ENCODE results near the gene FNBP1. TPM values are rescaled to one million over a fixed set of nuclear protein-coding genes. Genes with fewer than 3 reads are reported as not detected.

FNBP1 gene
- total and polyA plus RNA-seq, 2 donors (not counting 1 experiment from before 2014, with no cell fraction given): 42.9 to 318 TPM

DNA sequence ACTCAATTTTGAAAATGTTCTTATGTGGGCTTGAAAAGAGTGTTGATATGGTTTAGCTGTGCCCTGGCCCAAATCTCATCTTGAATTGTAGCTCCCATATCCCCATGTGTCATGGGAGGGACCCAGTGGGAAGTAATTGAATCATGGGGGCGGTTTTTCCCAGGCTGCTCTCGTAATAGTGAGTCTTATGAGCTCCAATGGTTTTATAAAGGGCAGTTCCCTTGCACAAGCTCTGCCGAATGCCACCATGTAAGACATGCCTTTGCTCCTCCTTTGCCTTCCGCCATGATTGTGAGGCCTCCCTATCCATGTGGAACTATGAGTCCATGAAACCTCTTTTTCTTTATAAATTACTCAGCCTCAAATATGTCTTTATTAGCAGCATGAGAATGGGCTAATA is 136.7 kb downstream of the FNBP1 start:
- no peak for TF ChIP-seq EZH2 (IDR thresholded peaks at IDR 0.05; ENCODE audit: borderline replicate concordance, insufficient read depth, low read depth, low read length, poor library complexity, severe bottlenecking)
- TF ChIP-seq, protein P1, sequence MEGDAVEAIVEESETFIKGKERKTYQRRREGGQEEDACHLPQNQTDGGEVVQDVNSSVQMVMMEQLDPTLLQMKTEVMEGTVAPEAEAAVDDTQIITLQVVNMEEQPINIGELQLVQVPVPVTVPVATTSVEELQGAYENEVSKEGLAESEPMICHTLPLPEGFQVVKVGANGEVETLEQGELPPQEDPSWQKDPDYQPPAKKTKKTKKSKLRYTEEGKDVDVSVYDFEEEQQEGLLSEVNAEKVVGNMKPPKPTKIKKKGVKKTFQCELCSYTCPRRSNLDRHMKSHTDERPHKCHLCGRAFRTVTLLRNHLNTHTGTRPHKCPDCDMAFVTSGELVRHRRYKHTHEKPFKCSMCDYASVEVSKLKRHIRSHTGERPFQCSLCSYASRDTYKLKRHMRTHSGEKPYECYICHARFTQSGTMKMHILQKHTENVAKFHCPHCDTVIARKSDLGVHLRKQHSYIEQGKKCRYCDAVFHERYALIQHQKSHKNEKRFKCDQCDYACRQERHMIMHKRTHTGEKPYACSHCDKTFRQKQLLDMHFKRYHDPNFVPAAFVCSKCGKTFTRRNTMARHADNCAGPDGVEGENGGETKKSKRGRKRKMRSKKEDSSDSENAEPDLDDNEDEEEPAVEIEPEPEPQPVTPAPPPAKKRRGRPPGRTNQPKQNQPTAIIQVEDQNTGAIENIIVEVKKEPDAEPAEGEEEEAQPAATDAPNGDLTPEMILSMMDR (IDR thresholded peaks at IDR 0.05): no peak
- Histone ChIP-seq H2AFZ (ENCODE audit: insufficient read depth, low read depth, low read length, poor library complexity, severe bottlenecking) (no peak overlapping the region), H3K36me3 (replicated peaks in 1 of 2; ENCODE audit: control extremely low read depth in 1 of 2, control insufficient read depth in 1 of 2, extremely low read depth in 1 of 2, insufficient read depth in 2 of 2, low read length in 1 of 2) (peaks cover 0 to 67% of the 10 kb centered on the region in 2 experiments), H3K4me3 (ENCODE audit: control extremely low read depth in 1 of 5, extremely low read depth in 1 of 5, insufficient read depth in 1 of 5, low read depth in 2 of 5, low read length in 4 of 5) (no peak overlapping the region), H4K20me1 (ENCODE audit: control insufficient read depth, insufficient read depth, low read length, poor library complexity, severe bottlenecking) (no peaks in the 10 kb centered on the region), H3K27ac (ENCODE audit: low read length in 2 of 2) (no peak overlapping the region), H3K4me1 (ENCODE audit: control insufficient read depth in 2 of 2, insufficient read depth in 2 of 2, low read length in 2 of 2) (peaks cover 4 to 11% of the 10 kb centered on the region in 2 donors), H3K9me3 (ENCODE audit: control extremely low read depth in 1 of 3, control insufficient read depth in 2 of 3, insufficient read depth in 1 of 3, low read length in 2 of 3) (no peaks in the 10 kb centered on the region), H3K9ac (ENCODE audit: low read length) (no peak overlapping the region), H3K4me2 (replicated peaks; ENCODE audit: low read depth, low read length, poor library complexity, severe bottlenecking) (no peak overlapping the region), H3K27me3 (replicated peaks in 1 of 4; ENCODE audit: control extremely low read depth in 1 of 4, control insufficient read depth in 3 of 4, insufficient read depth in 4 of 4, low read length in 3 of 4) (no peaks in the 10 kb centered on the region), H3K79me2 (ENCODE audit: control insufficient read depth, insufficient read depth, low read length) (peaks cover 19% of the 10 kb centered on the region)
- DNase-seq (no peak), ATAC-seq (ENCODE audit: low read depth) (no peak)
- H3K27ac Mint-ChIP-seq: no peak overlapping the region
- no peak overlapping the region for H3K4me3 Mint-ChIP-seq
- ChIA-PET CTCF (interaction anchor here (0.7 to 4.3 kb wide), 4 partner anchors 10 to 46 kb away, joined by 3 to 18 read pairs (median 4); no protein-coding TSS in a partner anchor), POLR2A (interaction anchor here (0.5 to 0.6 kb wide), 2 partner anchors 20 to 89 kb away, joined by 3 to 6 read pairs; no protein-coding TSS in a partner anchor)
- no peaks in the 10 kb centered on the region for H3K27me3 Mint-ChIP-seq
- WGBS (ENCODE audit: insufficient coverage): 100% methylated on average over 1 of the region's 4 CpGs
- H3K4me1 Mint-ChIP-seq: peaks cover 14% of the 10 kb centered on the region
- H3K9me3 Mint-ChIP-seq (ENCODE audit: insufficient read depth): no peaks in the 10 kb centered on the region
- intact Hi-C loops (cut with micrococcal nuclease): no loop called here

- 96% methylated on average over 3 of the region's 4 CpGs for WGBS (ENCODE audit: insufficient coverage)
- TF ChIP-seq, protein P1 (IDR thresholded peaks at IDR 0.05): no peak
- TF ChIP-seq EZH2 (IDR thresholded peaks at IDR 0.05; ENCODE audit: borderline replicate concordance, insufficient read depth, low read depth, low read length, poor library complexity, severe bottlenecking): no peak
- Histone ChIP-seq H3K27me3 (replicated peaks in 1 of 4; ENCODE audit: control extremely low read depth in 1 of 4, control insufficient read depth in 3 of 4, insufficient read depth in 4 of 4, low read length in 3 of 4) (no peaks in the 10 kb centered on the region), H3K4me3 (ENCODE audit: control extremely low read depth in 1 of 5, extremely low read depth in 1 of 5, insufficient read depth in 1 of 5, low read depth in 2 of 5, low read length in 4 of 5) (no peak overlapping the region), H3K4me2 (replicated peaks; ENCODE audit: low read depth, low read length, poor library complexity, severe bottlenecking) (no peak overlapping the region), H3K79me2 (ENCODE audit: control insufficient read depth, insufficient read depth, low read length) (peaks cover 18% of the 10 kb centered on the region), H2AFZ (ENCODE audit: insufficient read depth, low read depth, low read length, poor library complexity, severe bottlenecking) (no peak overlapping the region), H3K9me3 (ENCODE audit: control extremely low read depth in 1 of 3, control insufficient read depth in 2 of 3, insufficient read depth in 1 of 3, low read length in 2 of 3) (no peaks in the 10 kb centered on the region), H3K9ac (ENCODE audit: low read length) (no peak overlapping the region), H3K36me3 (replicated peaks in 1 of 2; ENCODE audit: control extremely low read depth in 1 of 2, control insufficient read depth in 1 of 2, extremely low read depth in 1 of 2, insufficient read depth in 2 of 2, low read length in 1 of 2) (peaks cover 1 to 68% of the 10 kb centered on the region in 2 experiments), H3K4me1 (ENCODE audit: control insufficient read depth in 2 of 2, insufficient read depth in 2 of 2, low read length in 2 of 2) (peaks cover 15 to 27% of the 10 kb centered on the region in 2 donors), H4K20me1 (ENCODE audit: control insufficient read depth, insufficient read depth, low read length, poor library complexity, severe bottlenecking) (no peaks in the 10 kb centered on the region), H3K27ac (ENCODE audit: low read length in 2 of 2) (no peak overlapping the region)
- Mint-ChIP-seq H3K4me1 (peaks cover 28% of the 10 kb centered on the region), H3K27me3 (no peaks in the 10 kb centered on the region), H3K9me3 (ENCODE audit: insufficient read depth) (no peaks in the 10 kb centered on the region), H3K27ac (peak overlapping the region; percentile 21), H3K4me3 (no peak overlapping the region)
- ChIA-PET POLR2A (interaction anchor here (0.6 kb wide), 2 partner anchors 10 to 19 kb away, joined by 3 to 5 read pairs; no protein-coding TSS in a partner anchor), CTCF (interaction anchor here (0.7 to 4.3 kb wide), 5 partner anchors 9 to 331 kb away, joined by 3 to 18 read pairs (median 4); no protein-coding TSS in a partner anchor)
- intact Hi-C loops (cut with micrococcal nuclease): no loop called here
- ATAC-seq (ENCODE audit: low read depth) (no peak), DNase-seq (no peak)
Observed at GRCh38 chr9:129904734-129905133, 138.3 kb downstream of the FNBP1 start.

Measured in B cell (primary cell).